Ovary (tissue), 9 donors: ENCODE results near the gene EXOC2. TPM values are rescaled to one million over a fixed set of nuclear protein-coding genes. Genes with fewer than 3 reads are reported as not detected.

ENCODE experiments used
- DNase-seq, 5 donors: peaks; one replicate each; pipeline ENCODE4 v3.0.0-alpha.2; 2019 to 2020
- H3K27ac ChIP-seq, 2 donors: fragments of 200-600 bp; one replicate each; pipeline versions ENCODE4 v1.5.1 to v1.8.0; 2019 to 2022
- H3K27me3 ChIP-seq: fragments of 200-600 bp; one replicate; pipeline ENCODE4 v1.8.0; 2022
- H3K36me3 ChIP-seq: fragments of 200-600 bp; sonication (generic); one replicate; pipeline ENCODE4 v1.5.1; 2019
- H3K4me1 ChIP-seq: one replicate; pipeline ENCODE4 v1.8.1; 2013; ENCODE audit warnings: mild to moderate bottlenecking, moderate library complexity; ENCODE audit not compliant: insufficient read depth
- H3K4me3 ChIP-seq: fragments of 200-600 bp; sonication (generic); one replicate; pipeline ENCODE4 v1.5.1; 2017
- H3K9me3 ChIP-seq, 2 donors: fragments of 200-600 bp in 1 of 2; sonication (generic) in 1 of 2; one replicate each; pipeline versions ENCODE4 v1.5.1 to v1.8.1; 2013 to 2019; ENCODE audit warnings: mild to moderate bottlenecking in 1 of 2, moderate library complexity in 1 of 2
- CTCF ChIP-seq, 3 donors: fragments of 450-650 bp in 2 of 3; fragments of 200-600 bp in 1 of 3; IDR thresholded peaks; one replicate each; pipeline versions ENCODE4 v1.5.1 to v1.8.0; 2016 to 2022; ENCODE audit warnings: antibody characterized with exemption in 3 of 3, mild to moderate bottlenecking in 1 of 3
- EP300 ChIP-seq: sonication (generic); formaldehyde crosslinking; IDR thresholded peaks from one replicate; pipeline ENCODE4 v1.6.1; 2017; ENCODE audit warnings: antibody characterized with exemption
- POLR2A ChIP-seq: fragments of 450-650 bp; IDR thresholded peaks from one replicate; pipeline ENCODE4 v1.6.1; 2017; ENCODE audit warnings: antibody characterized with exemption, mild to moderate bottlenecking, moderate library complexity
- WGBS, 3 donors: extraction: QIAGEN DNeasy Blood & Tissue Kit in 1 of 3; methylation state at CpG; one replicate each; pipeline versions ENCODE4 v1.1.5 to v1.1.7; 2013 to 2017; 5-methylcytosine and 5-hydroxymethylcytosine counted together
- intact Hi-C, 4 donors: fragments of 100-400 bp; cut with DNase I; formaldehyde crosslinking; loops; one replicate each; pipeline versions ENCODE4 v1.11.0 to v1.15.1; 2022 to 2023
- polyA plus RNA-seq, 2 donors: library from polyadenylated mRNA; stranded (reverse); fragments of 200-250 nt in 1 of 2; fragments of 350-450 nt in 1 of 2; fragmentation: Illumina TruSeq in 1 of 2; extraction: RNeasy Lipid Tissue Mini Kit (QIAGEN cat#74804) in 1 of 2; gene quantifications; one replicate each; pipeline ENCODE4 v1.2.3, GENCODE V29; 2013 to 2014
- total RNA-seq, 7 donors: library from RNA; depleted of rRNA in 2 of 7; stranded (reverse); fragments of >200 nt in 2 of 7; fragmentation: NEBNext Ultra II Directional in 3 of 7; extraction: Animal tissue kit (Norgen Biotek cat#: 25700) in 3 of 7; gene quantifications; one replicate each; pipeline versions ENCODE4 v1.1.0 to v1.2.4, GENCODE V29; 2016 to 2023
- donor health status: DM: no; HTN: no; CAD: no; lungs with moderate emphysema.
- donor health status: DM: no; HTN: no; CAD: no.
- donor health status: Bipolar disorder and iron deficiency.
- donor health status: DM: yes; HTN: yes; CAD: no.
- donor health status: DM: no; HTN: no; CAD: no.
- donor health status: DM: yes; HTN: yes; CAD: no.

Gene EXOC2
- total and polyA plus RNA-seq, 9 donors: 7.5 to 17.3 (median 14.2) TPM

- no peaks in the 10 kb centered on the region for H3K27me3 ChIP-seq
- no peaks in the 10 kb centered on the region for H3K9me3 ChIP-seq
- intact Hi-C loops: no loop called here
- no peak for DNase-seq
- peaks cover 2% of the 10 kb centered on the region for H3K4me1 ChIP-seq
- TF ChIP-seq POLR2A: no peak
- no peak for TF ChIP-seq CTCF (IDR thresholded peaks at IDR 0.05)
- TF ChIP-seq EP300: no peak
- H3K27ac ChIP-seq: no peak overlapping the region
- WGBS, 3 donors: 84 to 95% (median 91%) methylated on average over 5 of the region's 5 CpGs
- no peaks in the 10 kb centered on the region for H3K36me3 ChIP-seq
- no peak overlapping the region for H3K4me3 ChIP-seq
Measured at GRCh38 chr6:496649-497048, 196.3 kb downstream of the EXOC2 start.

GRCh38 chr6:494394-494793 is 198.5 kb downstream of the EXOC2 start:
- Histone ChIP-seq H3K4me3 (no peak overlapping the region), H3K27ac (no peak overlapping the region), H3K36me3 (no peaks in the 10 kb centered on the region), H3K4me1 (no peaks in the 10 kb centered on the region), H3K27me3 (no peaks in the 10 kb centered on the region), H3K9me3 (no peaks in the 10 kb centered on the region)
- TF ChIP-seq CTCF (IDR thresholded peaks at IDR 0.05): no peak
- no peak for TF ChIP-seq POLR2A
- no peak for TF ChIP-seq EP300
- no peak for DNase-seq
- intact Hi-C loops: no loop called here
- 94 to 96% (median 96%) methylated on average over 5 of the region's 5 CpGs for WGBS, 3 donors

GRCh38 chr6:493840-494239 is 199.1 kb downstream of the EXOC2 start:
- Histone ChIP-seq H3K27me3 (no peaks in the 10 kb centered on the region), H3K36me3 (no peaks in the 10 kb centered on the region), H3K27ac (no peak overlapping the region), H3K4me1 (no peaks in the 10 kb centered on the region), H3K4me3 (no peak overlapping the region), H3K9me3 (no peaks in the 10 kb centered on the region)
- intact Hi-C loops: no loop called here
- 80 to 88% (median 81%) methylated on average over 6 of the region's 6 CpGs for WGBS, 3 donors
- no peak for DNase-seq
- TF ChIP-seq POLR2A: no peak
- no peak for TF ChIP-seq CTCF (IDR thresholded peaks at IDR 0.05)
- no peak for TF ChIP-seq EP300

- no peak overlapping the region for H3K27ac ChIP-seq
- no peak overlapping the region for H3K4me3 ChIP-seq
- no peaks in the 10 kb centered on the region for H3K9me3 ChIP-seq
- no peaks in the 10 kb centered on the region for H3K4me1 ChIP-seq
- intact Hi-C loops: no loop called here
- no peaks in the 10 kb centered on the region for H3K36me3 ChIP-seq
- H3K27me3 ChIP-seq: no peaks in the 10 kb centered on the region
- TF ChIP-seq POLR2A (no peak), EP300 (no peak), CTCF (IDR thresholded peaks at IDR 0.05) (no peak)
- no peak for DNase-seq
- 98 to 99% (median 98%) methylated on average over 2 of the region's 2 CpGs for WGBS, 3 donors
Measured at GRCh38 chr6:492816-493414, 200.0 kb downstream of the EXOC2 start.
